Measurements from ENCODE around the gene UBE2E2. TPM values are rescaled to one million over a fixed set of nuclear protein-coding genes. Genes with fewer than 3 reads are reported as not detected.

UBE2E2 gene
- total and polyA plus RNA-seq, 8 donors = 6.5 to 128 (median 18.9) TPM

- TF ChIP-seq EP300 (IDR thresholded peaks at IDR 0.05) = no peak
- no peak for TF ChIP-seq POLR2AphosphoS5 (IDR thresholded peaks at IDR 0.05)
- no peak for TF ChIP-seq POLR2A (IDR thresholded peaks at IDR 0.05)
- TF ChIP-seq CTCF (IDR thresholded peaks at IDR 0.05) = no peak
- H3K27ac ChIP-seq = no peak overlapping the region
- intact Hi-C loops (cut with DNase I; ENCODE audit: low total_unique reads) = no loop called here
- DNase-seq = no peak
- no peak overlapping the region for H3K4me3 ChIP-seq
- H3K36me3 ChIP-seq = no peaks in the 10 kb centered on the region
- H3K27me3 ChIP-seq = no peaks in the 10 kb centered on the region
- peaks cover 0 to 9% (median 0%) of the 10 kb centered on the region in 4 donors for H3K4me1 ChIP-seq
- H3K9me3 ChIP-seq = no peaks in the 10 kb centered on the region
Observed at GRCh38 chr3:23404246-23404645, 201.1 kb downstream of the UBE2E2 start.

- peaks cover 0 to 9% (median 0%) of the 10 kb centered on the region in 4 donors for H3K4me1 ChIP-seq
- no peaks in the 10 kb centered on the region for H3K27me3 ChIP-seq
- H3K27ac ChIP-seq = no peak overlapping the region
- no peak overlapping the region for H3K4me3 ChIP-seq
- DNase-seq = no peak
- no peaks in the 10 kb centered on the region for H3K36me3 ChIP-seq
- H3K9me3 ChIP-seq = no peaks in the 10 kb centered on the region
- intact Hi-C loops (cut with DNase I; ENCODE audit: low total_unique reads) = no loop called here
- TF ChIP-seq POLR2A (IDR thresholded peaks at IDR 0.05) (no peak), EP300 (IDR thresholded peaks at IDR 0.05) (no peak), CTCF (IDR thresholded peaks at IDR 0.05) (no peak), POLR2AphosphoS5 (IDR thresholded peaks at IDR 0.05) (no peak)
- 88 to 96% (median 93%) methylated on average over 1 of the region's 1 CpG for WGBS, 5 donors
Observed at GRCh38 chr3:23405081-23405480, 202.0 kb downstream of the UBE2E2 start.

GRCh38 chr3:23406601-23407000 is 203.5 kb downstream of the UBE2E2 start:
- Histone ChIP-seq H3K27me3 (no peaks in the 10 kb centered on the region), H3K9me3 (no peaks in the 10 kb centered on the region), H3K4me1 (peaks cover 0 to 9% (median 0%) of the 10 kb centered on the region in 4 donors), H3K27ac (no peak overlapping the region), H3K4me3 (no peak overlapping the region), H3K36me3 (no peaks in the 10 kb centered on the region)
- 29 to 38% (median 30%) methylated on average over 1 of the region's 1 CpG for WGBS, 5 donors
- intact Hi-C loops (cut with DNase I; ENCODE audit: low total_unique reads) = no loop called here
- TF ChIP-seq EP300 (IDR thresholded peaks at IDR 0.05) (no peak), POLR2AphosphoS5 (IDR thresholded peaks at IDR 0.05) (no peak), POLR2A (IDR thresholded peaks at IDR 0.05) (no peak), CTCF (IDR thresholded peaks at IDR 0.05) (no peak)
- no peak for DNase-seq

DNA sequence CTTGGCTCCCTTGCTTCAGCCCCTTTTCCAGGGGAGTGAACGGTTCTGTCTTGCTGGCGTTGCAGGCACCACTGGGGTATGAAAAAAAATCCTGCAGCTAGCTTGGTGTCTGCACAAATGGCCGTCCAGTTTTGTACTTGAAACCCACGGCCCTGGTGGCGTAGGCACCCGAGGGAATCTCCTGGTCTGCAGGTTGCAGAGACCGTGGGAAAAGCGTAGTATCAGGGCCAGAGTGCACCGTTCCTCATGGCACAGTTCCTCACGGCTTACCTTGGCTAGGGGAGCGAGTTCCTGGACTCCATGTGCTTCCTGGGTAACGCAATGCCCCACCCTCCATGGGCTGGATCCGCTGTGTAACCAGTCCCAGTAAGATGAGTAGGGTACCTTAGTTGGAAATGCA is 214.9 kb downstream of the UBE2E2 start:
- no peak for DNase-seq

More for the DNA sequence above, 214.9 kb downstream of the UBE2E2 start:
- Histone ChIP-seq H3K27ac (no peak overlapping the region), H3K27me3 (no peaks in the 10 kb centered on the region), H3K9me3 (no peaks in the 10 kb centered on the region), H3K36me3 (no peaks in the 10 kb centered on the region), H3K4me3 (no peak overlapping the region), H3K4me1 (peaks cover 0 to 15% (median 6%) of the 10 kb centered on the region in 4 donors)
- intact Hi-C loops (cut with DNase I; ENCODE audit: low total_unique reads) = no loop called here
- TF ChIP-seq POLR2A (IDR thresholded peaks at IDR 0.05) = no peak
- TF ChIP-seq POLR2AphosphoS5 (IDR thresholded peaks at IDR 0.05) = no peak
- TF ChIP-seq EP300 (IDR thresholded peaks at IDR 0.05) = no peak
- TF ChIP-seq CTCF (IDR thresholded peaks at IDR 0.05) = no peak
- WGBS, 5 donors = 87 to 97% (median 95%) methylated on average over 13 of the region's 13 CpGs

All from stomach (tissue), 9 donors.